Right ventricle myocardium superior (tissue), 1 donor: Measurements from ENCODE around the gene RASSF5. TPM values are rescaled to one million over a fixed set of nuclear protein-coding genes. Genes with fewer than 3 reads are reported as not detected.

Experiments used
- ATAC-seq: fragments of 200-7000 bp; cut with Tn5 transposase; one replicate; pipeline ENCODE4 v1.9.1; 2020; ENCODE audit warnings: mild to moderate bottlenecking; ENCODE audit not compliant: poor library complexity
- DNase-seq: peaks from one replicate; pipeline ENCODE4 v3.0.0-alpha.2; 2020
- intact Hi-C: fragments of 100-400 bp; cut with DNase I; formaldehyde crosslinking; loops from one replicate; pipeline ENCODE4 v1.11.2; 2022
- total RNA-seq: library from RNA; stranded (reverse); fragmentation: NEBNext Ultra II Directional; extraction: Animal tissue kit (Norgen Biotek cat#: 25700); gene quantifications from one replicate; pipeline ENCODE4 v1.2.1, GENCODE V29; 2021
- donor health status: DM: no; HTN: yes; CAD: no; lungs with severe emphysema.

Gene RASSF5
- total RNA-seq, 1 donor from 2014 or later, result 3.9 TPM

DNA sequence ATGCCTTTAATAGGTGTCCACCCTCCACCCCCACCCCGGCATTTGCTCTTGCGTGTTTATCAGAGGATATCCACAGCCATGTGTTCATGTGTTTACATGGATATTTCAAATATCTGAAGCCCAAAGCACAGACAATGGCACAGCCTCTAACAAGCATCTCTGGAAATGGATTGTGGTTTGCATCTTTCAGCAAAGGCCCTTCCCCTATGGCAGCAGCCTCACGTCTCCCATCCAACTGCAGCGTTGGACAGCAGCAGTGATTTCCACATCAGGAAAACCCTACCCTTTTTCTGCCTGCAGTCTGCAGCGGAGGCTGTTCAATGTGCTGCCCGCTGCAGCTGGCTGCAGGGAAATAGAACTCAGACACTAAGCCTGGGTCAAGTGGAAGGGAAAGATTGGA, 1.6 kb downstream of the RASSF5 start:
- ATAC-seq (no peak), DNase-seq (no peak)
- intact Hi-C loops, result no loop called here

DNA sequence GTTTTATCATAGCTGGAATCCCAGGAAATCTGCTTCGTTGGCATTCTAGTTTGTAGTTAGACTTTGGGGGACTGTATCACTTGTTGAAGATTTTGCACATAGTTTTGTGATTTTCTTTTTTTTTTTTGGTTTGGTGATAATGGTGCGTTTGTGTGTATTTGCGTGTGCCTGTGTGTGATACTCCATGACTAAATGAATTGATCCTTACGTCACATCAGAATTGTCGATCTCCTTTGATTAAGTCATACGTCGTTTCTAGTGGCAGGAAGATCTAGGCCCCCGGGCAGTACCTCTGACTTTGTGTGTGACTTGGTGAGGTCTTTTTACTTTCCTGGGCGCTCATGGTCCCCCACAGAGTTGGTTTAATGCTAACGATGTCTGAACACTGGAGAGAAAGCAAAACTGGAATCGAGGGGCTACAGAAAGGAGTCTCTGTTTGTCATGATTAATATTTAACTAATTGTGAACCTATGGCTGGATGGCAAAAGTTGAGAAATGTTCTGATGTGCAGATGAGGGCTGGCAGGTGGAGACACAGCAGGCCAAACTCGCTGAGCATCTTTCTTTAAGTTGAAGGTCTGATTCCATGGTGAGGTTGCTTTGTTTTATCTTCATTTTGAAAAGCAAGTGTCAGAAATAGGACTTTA, 2.4 kb downstream of the RASSF5 start:
- ATAC-seq (no peak), DNase-seq (no peak)
- intact Hi-C loops, result no loop called here

DNA sequence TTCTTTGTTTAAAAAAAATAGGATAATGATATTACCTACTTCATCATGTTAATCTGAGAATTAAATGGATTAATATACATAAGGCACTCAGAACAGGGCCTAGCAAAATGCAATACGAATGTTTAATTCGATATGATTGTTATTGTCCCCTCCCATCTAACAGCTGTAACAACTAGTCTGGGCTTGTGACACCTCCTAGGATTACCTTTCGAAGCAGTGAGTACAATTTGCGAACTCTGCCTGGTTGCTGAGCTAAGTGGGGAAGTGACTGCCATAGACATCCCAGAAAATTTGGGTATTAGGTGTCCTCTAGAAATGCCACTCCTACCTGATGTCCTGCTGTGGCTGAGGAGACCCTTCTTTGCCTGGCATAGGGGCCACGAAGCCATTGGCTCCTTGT, 3.0 kb downstream of the RASSF5 start:
- intact Hi-C loops, result no loop called here
- no peak for DNase-seq

DNA sequence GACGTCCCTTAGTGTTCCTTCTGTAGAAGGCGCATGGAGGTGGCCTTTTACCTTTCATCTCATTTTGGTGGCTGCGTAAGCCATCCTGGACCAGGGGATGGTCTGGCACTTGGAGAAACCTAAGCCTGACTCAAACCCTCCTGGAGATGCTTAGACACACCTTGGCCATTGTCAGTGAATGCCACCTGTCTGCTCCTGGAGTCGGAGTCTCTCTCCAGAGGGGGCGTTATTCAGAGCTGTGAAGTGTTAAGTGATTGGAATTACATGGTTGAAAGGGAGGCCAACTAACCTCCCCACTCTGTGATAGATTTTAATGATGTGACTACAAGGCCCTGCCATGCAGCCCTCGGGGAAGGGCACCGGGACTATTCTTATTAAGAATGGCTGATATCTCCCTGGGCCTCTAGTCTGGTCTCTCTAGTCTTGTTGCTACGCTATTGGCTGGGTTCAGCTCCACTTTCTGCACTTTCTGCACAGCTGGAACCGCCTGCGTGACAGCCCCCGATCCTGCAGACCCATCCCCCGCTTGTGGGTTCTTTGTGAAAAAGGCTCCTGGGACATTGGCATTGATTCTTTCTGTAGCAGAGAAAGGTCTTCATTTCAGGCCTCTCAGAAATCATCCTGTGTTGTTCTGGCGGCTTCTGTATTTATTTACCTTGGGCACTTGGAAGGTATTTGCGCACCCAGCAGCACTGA, 4.2 kb downstream of the RASSF5 start:
- DNase-seq (no peak), ATAC-seq (no peak)
- intact Hi-C loops, result no loop called here

More for the DNA sequence above, 3.0 kb downstream of the RASSF5 start:
- no peak for ATAC-seq

DNA sequence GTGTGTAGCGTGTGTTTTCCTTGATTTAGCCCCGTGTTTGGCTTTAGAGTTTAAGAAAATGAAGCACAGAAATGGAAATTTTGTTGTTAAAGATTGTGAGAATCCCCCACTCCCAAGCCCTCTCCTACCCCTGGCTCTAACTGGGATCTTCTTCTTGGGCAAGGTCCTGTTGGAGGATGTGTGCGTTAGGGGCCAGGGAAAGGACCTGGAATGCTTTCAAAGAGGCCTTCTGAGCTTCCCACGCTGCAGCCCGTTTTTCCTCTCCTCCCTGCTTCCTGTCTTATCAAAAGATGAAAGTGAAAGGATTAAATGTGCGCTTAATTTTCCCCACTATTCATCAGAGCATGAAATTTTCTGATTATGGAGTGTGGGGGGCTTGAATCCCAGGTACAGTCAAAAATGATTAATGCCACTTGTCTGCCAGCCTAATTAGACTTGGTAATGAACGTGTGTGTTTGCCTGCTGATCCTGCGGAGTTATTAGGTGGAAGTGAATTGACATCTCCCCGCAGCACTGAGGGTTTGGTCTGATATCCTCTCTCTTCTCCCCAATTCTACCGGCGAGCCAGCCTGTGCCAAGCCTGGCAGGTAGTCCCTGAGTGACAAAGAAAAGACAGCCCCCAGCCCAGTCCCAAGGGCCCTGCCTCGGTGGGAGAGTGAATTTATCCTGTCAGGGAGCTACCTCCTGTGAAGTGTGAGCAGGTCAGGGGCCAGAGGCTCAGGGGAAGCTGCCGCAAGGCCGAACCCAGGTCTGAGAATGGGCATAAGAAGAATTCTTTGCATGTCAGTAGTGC, 4.9 kb downstream of the RASSF5 start:
- intact Hi-C loops, result no loop called here
- DNase-seq (no peak), ATAC-seq (no peak)

DNA sequence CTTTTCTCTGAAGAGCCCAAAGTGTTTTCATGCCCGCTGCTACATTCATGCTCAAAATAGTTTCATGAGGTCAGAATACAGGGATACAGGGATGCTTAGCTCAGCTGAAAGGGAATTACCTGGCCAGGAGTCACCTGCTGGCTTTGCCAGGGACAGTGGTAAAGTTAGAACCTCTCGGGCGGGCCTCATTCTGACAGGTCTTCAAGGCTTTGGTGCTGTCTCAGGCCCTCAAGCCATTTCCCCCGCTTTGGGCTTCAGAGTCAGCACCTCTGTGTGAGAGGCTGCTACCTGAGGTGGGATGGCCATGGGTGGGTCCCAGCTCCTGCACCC, 5.5 kb downstream of the RASSF5 start:
- intact Hi-C loops, result no loop called here
- ATAC-seq, result no peak
- no peak for DNase-seq

DNA sequence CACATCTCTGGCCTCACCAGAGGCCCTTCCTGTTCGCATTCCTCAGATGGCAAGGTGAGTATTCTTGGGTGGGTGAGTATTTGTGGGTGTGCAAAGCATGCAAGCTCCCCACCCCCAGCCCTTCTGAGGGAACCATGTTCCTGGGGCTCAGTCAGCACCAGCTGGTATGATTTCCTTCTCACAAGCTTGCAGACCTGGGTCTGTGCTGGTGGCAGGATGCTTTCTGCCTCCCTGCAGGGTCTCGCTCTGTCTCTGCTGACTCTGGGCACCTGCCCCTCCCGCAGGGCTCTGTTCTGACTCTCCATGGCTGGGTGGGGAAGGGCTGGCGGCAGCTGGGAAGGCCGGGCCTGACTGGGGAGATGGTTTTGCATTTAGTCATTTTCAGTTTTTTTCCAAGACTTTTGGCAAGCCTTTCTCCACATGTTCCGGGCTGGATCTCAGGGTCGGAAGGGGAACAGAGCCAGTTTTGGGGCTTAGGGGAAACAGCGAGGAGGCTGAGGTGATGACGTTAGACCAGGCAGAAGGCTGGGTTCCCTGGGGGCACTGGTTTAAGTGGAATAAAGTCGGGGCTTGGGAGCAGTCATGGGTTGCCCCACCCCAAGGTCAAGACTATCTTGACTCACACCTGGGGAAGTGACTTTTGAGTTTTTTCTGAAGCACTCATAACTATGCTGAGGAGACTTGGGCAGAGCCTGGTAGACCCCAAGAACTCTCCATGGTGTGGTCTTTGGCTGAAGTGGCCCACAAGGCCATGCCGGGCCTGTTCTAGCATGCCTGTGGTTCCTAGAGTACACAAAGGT, 6.2 kb downstream of the RASSF5 start:
- intact Hi-C loops, result no loop called here
- ATAC-seq, result peak; percentile 81

DNA sequence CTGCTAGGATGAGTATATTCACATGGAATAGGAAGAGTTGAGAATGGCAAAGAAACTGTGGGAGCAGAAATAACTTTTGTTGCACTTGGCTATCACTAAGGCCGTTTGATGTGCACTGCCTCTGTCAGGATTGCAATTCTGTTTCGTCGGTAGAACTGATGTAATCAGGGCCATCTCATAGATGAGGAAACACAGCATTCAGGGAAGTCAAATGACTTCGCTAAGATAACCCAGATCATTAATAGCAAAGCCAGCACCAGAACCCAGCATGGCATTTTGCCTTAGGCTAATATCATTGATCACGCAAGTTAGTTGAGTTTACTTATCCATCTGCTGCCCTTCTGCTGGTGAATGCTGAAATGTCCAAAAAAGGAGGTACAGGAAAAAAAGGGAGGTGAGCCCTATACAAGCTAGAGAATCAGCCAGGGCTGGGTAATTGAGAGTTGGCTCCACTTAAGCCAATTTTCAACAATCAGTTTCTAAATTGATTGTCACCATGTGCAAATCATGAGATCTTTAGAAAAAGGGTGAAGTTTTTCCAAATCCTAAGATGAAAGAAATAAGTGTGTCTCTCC, 7.6 kb downstream of the RASSF5 start:
- ATAC-seq (no peak), DNase-seq (no peak)
- intact Hi-C loops, result no loop called here

More for the DNA sequence above, 6.2 kb downstream of the RASSF5 start:
- peak; percentile 83 for DNase-seq

DNA sequence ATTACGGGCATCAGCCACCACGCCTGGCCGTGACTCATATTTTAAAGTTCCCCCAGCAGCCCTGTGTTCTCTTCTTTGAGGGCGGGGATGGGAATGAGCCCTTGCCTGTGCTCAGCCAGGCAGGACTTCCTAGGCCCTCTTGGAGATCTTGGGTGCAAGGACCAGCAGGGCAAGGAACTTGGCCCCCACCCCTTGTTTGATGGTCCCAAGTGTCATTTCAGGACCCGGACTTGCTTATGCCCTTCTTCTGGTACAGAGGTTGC, 9.3 kb downstream of the RASSF5 start:
- no peak for ATAC-seq
- DNase-seq, result no peak
- intact Hi-C loops, result no loop called here

DNA sequence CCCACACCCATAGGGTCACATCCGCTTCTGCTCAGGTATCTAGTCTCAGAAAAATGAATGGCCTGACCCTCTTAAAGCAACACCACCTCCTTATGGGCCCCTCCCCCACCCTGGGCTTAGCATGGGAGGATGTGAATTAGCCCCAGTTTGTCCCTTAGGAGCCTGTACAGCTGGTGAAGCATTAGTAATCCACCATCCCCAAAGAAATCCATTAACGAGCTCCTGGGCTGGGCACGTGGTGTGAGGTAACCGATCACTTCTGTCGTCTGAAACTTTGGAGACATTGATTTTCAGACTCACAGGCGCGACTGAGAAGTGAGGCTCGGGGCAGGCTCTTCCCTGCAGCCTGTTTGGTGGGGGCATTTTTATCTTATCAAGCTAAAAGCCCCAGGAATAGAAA, 10.5 kb downstream of the RASSF5 start:
- ATAC-seq, result no peak
- no peak for DNase-seq
- intact Hi-C loops, result no loop called here

DNA sequence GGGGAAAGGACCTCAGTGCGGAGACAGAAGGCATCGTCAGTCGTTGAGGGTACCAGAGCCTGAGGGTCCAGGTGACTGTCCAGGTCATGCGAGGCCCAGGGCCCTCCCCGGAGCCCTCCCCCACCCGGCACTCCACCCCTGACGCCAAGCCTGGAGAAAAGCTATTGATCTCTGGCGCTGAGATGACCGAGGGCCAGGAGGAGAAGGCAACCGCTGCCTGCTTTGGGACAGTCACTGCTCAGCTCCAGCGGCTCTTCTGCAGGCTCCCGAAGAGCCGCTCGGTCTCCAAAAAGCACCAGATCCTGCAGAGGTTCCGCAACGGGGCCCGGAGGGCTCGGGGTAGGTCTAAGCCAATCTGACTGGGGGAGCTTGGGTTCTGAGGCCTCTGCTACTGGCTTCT, 10.9 kb downstream of the RASSF5 start:
- DNase-seq (no peak), ATAC-seq (no peak)
- intact Hi-C loops, result no loop called here

DNA sequence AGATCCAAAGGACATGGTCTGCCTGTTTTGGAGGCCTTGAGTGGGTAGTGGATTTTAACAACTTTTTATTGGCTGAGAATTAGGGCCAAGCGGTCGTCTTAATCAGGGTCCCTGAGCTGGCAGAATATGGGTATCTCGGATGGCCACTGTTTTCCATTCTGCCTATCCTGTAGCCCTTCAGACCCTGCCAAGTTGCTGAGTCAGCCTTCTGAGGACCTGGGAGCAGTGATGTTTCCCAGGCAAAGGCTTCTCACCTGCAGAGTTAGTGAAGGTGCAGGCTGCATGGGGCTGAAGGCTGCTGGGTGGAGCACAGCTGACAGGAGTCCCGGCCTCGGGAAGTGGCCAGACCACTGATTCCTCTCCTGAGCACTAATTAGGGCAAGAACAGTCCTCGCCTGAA, 11.4 kb downstream of the RASSF5 start:
- no peak for DNase-seq
- ATAC-seq, result no peak
- intact Hi-C loops, result no loop called here

DNA sequence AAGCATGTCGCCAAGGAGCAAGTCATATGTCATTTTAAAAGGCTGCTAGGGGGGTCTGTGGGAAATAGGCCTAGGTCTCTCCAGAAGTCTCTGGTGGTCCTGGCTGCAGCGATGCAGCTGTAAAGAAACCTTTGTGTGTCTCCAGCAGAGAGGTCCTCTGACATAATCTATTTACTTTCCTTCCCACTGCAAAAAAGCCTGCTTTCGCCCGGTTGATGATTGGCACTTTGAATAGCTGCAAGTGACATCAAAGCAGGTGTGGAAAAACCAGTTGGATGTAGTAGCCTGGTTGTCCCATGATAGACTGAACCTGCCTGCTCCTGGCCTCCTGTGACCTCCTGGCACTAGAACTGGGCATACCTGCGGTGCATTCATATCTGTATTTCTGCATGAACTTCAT, 13.8 kb downstream of the RASSF5 start:
- DNase-seq (no peak), ATAC-seq (peak; percentile 23)
- intact Hi-C loops, result no loop called here

DNA sequence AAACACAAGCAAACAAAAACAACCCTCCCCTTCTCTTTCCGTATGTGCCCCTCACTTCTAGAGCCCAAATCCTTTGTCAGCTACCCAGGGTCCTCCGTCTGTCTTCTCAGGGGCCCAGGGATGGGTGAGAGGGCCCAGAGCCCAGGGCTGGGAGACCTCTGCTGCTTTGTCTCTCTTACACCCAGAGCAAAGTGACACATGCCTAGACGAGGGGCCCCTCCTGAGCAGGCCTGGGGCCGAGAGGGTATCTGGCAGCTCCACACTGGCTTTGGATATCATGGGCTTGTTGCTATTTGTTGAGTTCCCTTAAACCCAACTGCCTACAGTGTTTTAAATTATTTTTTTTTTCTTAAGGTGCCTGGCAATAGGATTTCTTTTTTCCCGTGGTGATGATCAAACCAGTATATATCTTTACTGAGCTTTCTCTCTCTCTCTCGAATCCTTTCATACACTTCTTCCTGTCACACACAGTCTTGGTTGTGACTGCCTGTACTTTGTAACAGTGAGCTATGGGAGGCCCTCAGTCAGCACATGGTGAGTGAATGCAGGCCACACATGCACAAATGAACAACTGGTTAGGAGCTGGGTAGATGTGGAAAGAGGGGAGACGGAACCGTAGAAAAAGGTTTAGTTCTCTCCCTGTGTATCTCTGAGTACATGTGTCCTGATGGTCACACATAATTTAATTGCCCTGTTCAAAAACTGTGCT, 14.5 kb downstream of the RASSF5 start:
- DNase-seq (no peak), ATAC-seq (peak; percentile 56)
- intact Hi-C loops, result no loop called here

DNA sequence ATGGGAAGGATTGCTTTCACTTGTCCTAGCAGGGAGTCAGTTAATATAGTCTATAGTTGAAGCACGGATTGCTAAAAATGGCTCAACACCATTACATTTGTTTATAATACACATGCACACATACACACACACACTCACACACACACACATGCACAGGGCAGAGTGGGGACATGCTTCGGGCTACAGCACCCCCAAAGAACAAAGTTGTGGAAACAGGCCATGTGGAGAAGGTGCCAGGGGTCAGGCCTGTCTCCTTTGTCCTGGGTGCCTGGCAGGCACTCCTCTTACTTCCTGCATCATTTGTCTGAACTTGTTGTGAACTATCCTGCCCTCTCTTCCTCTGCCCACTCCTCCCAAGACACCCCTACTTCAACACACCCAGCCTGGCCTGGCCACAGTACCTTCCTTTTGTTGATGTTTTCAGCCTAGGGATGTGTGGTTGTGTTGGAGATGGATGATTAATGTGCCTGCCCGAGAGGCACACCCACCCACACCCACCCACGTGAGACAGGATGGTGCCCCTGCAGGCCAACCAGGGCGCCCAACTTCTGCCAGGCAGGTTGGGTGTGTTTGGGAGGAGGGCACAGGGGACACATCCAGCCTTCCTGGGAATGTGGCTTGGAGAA, 17.5 kb downstream of the RASSF5 start:
- intact Hi-C loops, result no loop called here
- ATAC-seq (no peak), DNase-seq (no peak)

DNA sequence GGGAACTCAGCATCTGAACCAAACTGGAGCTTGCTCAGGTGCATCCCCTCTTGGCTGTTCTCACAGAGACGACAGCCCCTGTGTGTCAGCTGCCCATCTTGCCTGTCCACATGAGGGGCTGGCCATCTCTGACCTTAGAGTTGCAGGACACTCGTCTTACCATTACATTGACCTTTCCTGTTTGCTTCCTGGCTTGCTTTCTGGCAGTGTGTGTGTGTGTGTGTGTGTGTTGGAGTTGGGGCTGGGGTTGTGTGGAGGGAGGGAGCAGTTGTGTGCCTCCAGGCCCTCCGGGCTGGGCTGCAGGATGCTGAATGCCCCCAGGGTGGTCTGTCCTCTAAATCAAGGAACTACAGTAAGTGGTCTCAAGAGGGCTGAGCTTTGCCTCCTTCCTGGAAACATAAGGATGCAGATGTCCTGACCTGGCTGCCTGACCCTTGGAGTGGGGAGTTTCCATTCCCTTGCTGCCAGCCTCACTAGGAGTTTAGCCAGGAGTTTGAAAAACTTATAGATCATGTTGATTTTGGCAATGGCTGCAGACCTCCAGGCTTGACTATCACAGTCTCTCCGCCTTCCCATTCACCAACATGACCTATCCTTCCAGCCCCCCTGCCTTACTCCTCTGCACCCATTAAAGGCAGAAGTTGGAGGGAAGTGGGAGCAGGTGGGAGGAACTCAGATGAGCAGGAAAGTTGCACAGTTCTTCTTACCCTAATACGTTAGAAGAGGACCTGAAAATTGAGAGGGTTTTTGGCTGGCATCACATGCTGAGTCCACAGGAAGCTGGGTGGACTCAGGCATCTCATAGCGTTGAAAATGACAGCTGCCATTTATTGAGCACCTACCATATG, 19.0 kb downstream of the RASSF5 start:
- DNase-seq (no peak), ATAC-seq (no peak)
- intact Hi-C loops, result no loop called here

DNA sequence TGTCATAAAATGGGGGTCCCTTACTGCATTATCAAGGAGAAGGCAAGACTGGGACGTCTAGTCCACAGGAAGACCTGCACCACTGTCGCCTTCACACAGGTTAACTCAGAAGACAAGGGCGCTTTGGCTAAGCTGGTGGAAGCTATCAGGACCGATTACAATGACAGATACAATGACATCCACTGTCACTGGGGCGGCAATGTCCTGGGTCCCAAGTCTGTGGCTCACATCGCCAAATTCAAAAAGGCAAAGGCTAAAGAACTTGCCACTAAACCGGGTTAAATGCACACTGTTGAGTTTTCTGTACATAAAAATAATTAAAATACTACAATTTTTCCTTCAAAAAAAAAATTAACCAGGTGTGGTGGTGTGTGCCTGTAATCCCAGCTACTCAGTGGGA, 22.1 kb downstream of the RASSF5 start:
- ATAC-seq (no peak), DNase-seq (no peak)
- intact Hi-C loops, result no loop called here
